Endothelial cell (in vitro differentiated cells): ENCODE data around the gene NOTCH2. TPM values are rescaled to one million over a fixed set of nuclear protein-coding genes. Genes with fewer than 3 reads are reported as not detected.

ENCODE experiments used
- DNase-seq: peaks from one replicate; pipeline ENCODE4 v3.0.0; 2021; ENCODE audit warnings: low spot score
- H3K27ac Mint-ChIP-seq: one replicate; pipeline ENCODE4 v1.8.0; 2021; ENCODE audit warnings: mixed read lengths, inconsistent platforms; ENCODE audit not compliant: unreplicated experiment
- H3K27me3 Mint-ChIP-seq: one replicate; pipeline ENCODE4 v1.8.0; 2021; ENCODE audit warnings: mild to moderate bottlenecking, moderate library complexity, mixed read lengths, inconsistent platforms; ENCODE audit not compliant: unreplicated experiment
- H3K36me3 Mint-ChIP-seq: one replicate; pipeline ENCODE4 v1.8.0; 2021; ENCODE audit warnings: mild to moderate bottlenecking, low read depth, mixed read lengths, inconsistent platforms; ENCODE audit not compliant: unreplicated experiment
- H3K4me1 Mint-ChIP-seq: one replicate; pipeline ENCODE4 v1.8.0; 2021; ENCODE audit warnings: mild to moderate bottlenecking, mixed read lengths, inconsistent platforms; ENCODE audit not compliant: unreplicated experiment
- H3K4me3 Mint-ChIP-seq: one replicate; pipeline ENCODE4 v1.8.0; 2021; ENCODE audit warnings: mild to moderate bottlenecking, mixed read lengths, inconsistent platforms; ENCODE audit not compliant: unreplicated experiment
- H3K9me3 Mint-ChIP-seq: one replicate; pipeline ENCODE4 v1.8.0; 2021; ENCODE audit warnings: mixed read lengths, inconsistent platforms; ENCODE audit not compliant: unreplicated experiment
- CTCF ChIP-seq: fragments of 200-600 bp; sonication (generic); IDR thresholded peaks from one replicate; pipeline ENCODE4 v1.5.0; 2021; ENCODE audit warnings: antibody characterized with exemption; ENCODE audit not compliant: unreplicated experiment
- total RNA-seq: library from RNA; stranded (reverse); fragmentation: NEBNext Ultra II Directional; extraction: Animal tissue kit (Norgen Biotek cat#: 25700); gene quantifications from one replicate; pipeline ENCODE4 v1.2.1, GENCODE V29; 2021; ENCODE audit not compliant: unreplicated experiment

The NOTCH2 gene
- total RNA-seq, 1 donor from 2014 or later, result 29.7 TPM

- no peak for TF ChIP-seq CTCF
- H3K4me3 Mint-ChIP-seq, result no peak overlapping the region
- peaks cover 18% of the 10 kb centered on the region for H3K4me1 Mint-ChIP-seq
- H3K9me3 Mint-ChIP-seq, result no peaks in the 10 kb centered on the region
- DNase-seq, result no peak
- H3K27ac Mint-ChIP-seq, result peak overlapping the region; percentile 4
- H3K36me3 Mint-ChIP-seq, result peaks cover 27% of the 10 kb centered on the region
- no peaks in the 10 kb centered on the region for H3K27me3 Mint-ChIP-seq
Observed at GRCh38 chr1:119917304-119918055, 152.0 kb downstream of the NOTCH2 start.

GRCh38 chr1:119915517-119915916 is 153.9 kb downstream of the NOTCH2 start:
- Mint-ChIP-seq H3K4me1 (peaks cover 16% of the 10 kb centered on the region), H3K27ac (no peak overlapping the region), H3K4me3 (no peak overlapping the region), H3K36me3 (peaks cover 20% of the 10 kb centered on the region), H3K27me3 (no peaks in the 10 kb centered on the region), H3K9me3 (no peaks in the 10 kb centered on the region)
- DNase-seq, result no peak
- no peak for TF ChIP-seq CTCF

- no peak for DNase-seq
- Mint-ChIP-seq H3K27ac (no peak overlapping the region), H3K4me1 (peaks cover 11% of the 10 kb centered on the region), H3K27me3 (no peaks in the 10 kb centered on the region), H3K36me3 (peaks cover 20% of the 10 kb centered on the region), H3K4me3 (no peak overlapping the region), H3K9me3 (no peaks in the 10 kb centered on the region)
- no peak for TF ChIP-seq CTCF
Observed at GRCh38 chr1:119914071-119914470, 155.4 kb downstream of the NOTCH2 start.

GRCh38 chr1:119912963-119913362 is 156.5 kb downstream of the NOTCH2 start:
- peaks cover 11% of the 10 kb centered on the region for H3K4me1 Mint-ChIP-seq
- no peaks in the 10 kb centered on the region for H3K27me3 Mint-ChIP-seq
- H3K9me3 Mint-ChIP-seq, result no peaks in the 10 kb centered on the region
- no peak overlapping the region for H3K27ac Mint-ChIP-seq
- no peak for TF ChIP-seq CTCF
- DNase-seq, result no peak
- peaks cover 20% of the 10 kb centered on the region for H3K36me3 Mint-ChIP-seq
- H3K4me3 Mint-ChIP-seq, result no peak overlapping the region

- Mint-ChIP-seq H3K4me1 (peaks cover 1% of the 10 kb centered on the region), H3K36me3 (peaks cover 15% of the 10 kb centered on the region), H3K9me3 (no peaks in the 10 kb centered on the region), H3K4me3 (no peak overlapping the region), H3K27ac (no peak overlapping the region), H3K27me3 (no peaks in the 10 kb centered on the region)
- TF ChIP-seq CTCF, result no peak
- DNase-seq, result no peak
Observed at GRCh38 chr1:119911775-119912174, 157.7 kb downstream of the NOTCH2 start.
